Stimulated activated CD8-positive, alpha-beta memory T cell treated with anti-CD3 and anti-CD28 coated beads, Interleukin-15, amount 100 ng/mL, for 1 hour (primary cell): ENCODE results near the gene IL24.

Experiments
- DNase-seq: peaks from one replicate; pipeline ENCODE4 v3.0.0-alpha.2; 2020; ENCODE audit warnings: low read depth

The IL24 gene

GRCh38 chr1:206925106-206925736 is 28.0 kb downstream of the IL24 start:
- no peak for DNase-seq

- DNase-seq, result no peak
Observed at GRCh38 chr1:206926286-206926685, 29.0 kb downstream of the IL24 start.

DNA sequence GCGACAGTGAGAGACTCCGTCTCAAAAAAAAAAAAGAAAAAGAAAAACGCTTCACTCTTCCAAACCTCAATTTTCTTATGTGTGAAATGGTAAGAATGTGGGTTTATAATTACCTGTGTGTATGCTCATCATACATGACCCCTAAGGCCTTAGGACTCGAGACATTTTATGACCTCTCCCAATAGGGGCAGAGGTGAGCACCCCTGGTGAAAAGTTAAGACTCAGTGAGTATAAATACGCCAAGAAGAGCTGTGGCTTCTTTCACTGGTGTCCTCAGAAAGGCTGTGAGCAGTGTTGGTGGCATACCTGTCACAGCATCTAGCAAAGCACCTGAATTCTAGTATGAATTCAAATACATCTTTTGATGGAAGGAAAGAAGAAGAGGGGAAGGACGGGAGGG is 32.3 kb downstream of the IL24 start:
- DNase-seq, result no peak

DNA sequence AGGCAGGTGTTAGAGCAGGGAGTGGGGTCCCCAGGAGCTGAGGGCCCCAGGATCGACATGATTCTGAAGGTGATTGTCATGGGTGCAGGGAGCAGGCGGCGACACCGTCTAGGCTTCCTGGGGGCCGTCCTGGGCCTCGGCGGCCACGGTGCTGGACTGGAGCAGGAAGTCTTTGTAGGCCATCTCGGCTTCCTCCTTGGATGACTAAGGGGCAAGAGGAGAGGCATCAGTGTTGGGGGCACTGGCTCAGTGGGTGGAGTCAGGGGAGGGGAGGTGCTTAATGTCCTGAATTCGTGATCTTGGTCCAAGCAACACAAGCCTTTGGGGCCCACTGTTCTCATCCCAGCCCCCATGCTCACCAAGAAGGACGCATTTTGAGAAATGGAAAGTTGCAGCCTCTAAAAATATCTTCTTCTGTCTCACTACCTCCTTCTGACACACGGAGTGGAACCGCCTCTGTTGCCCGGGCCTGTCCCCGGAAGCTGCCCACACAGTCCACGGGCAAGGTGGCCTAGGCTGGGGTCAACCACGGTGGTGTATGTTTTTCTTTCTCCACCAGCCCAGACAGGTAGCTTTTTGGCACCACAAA is 33.1 kb downstream of the IL24 start:
- no peak for DNase-seq

DNA sequence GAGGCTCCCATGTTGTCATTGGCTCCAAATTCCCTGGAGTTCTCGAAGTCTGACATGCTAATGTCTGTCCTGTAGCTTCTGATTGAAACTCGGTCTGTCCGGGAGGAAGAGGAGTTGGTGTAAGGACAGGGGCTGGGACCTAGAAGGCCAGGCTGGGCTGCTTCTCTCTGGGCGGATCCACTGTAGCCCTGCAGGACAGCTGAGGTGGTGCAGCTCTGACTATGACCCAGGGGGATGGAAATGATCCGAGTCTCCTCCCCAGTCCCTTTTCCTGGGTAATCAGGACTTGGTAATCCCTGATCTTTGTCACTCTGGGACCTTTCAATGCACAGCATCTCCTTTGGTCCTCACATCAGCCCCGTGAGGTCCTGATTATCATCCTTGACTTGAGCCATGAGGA is 34.5 kb downstream of the IL24 start:
- DNase-seq, result no peak

GRCh38 chr1:206932177-206932576 is 34.9 kb downstream of the IL24 start:
- DNase-seq, result no peak

DNA sequence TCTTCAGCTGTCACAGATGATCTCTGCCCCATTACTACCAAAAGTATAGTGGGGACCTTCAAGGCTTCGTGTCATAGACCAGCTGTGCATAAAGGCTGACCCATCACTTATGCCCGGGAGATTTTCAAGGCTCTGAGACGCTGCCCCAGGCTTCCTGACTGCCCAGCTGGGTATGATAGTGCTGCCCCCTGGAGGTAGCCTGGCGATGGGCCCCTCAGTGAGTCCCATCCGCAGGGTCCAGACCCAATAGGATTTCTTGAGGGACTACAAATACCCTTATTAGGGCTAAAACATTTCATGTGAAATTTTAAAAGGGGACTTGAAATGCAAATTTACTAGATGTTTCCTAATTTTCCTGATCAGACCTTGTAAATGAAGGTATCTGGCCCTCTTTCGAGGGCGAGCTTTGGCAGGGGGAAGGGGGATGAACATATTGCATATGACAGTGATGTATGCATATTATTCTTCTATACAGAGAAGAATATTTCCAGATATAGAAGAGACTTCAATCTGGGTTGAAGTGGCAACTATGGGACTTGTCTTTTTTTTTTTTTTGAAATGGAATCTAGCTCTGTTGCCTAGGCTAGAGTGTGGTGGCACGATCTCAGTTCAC is 36.2 kb downstream of the IL24 start:
- DNase-seq, result peak; percentile 52

DNA sequence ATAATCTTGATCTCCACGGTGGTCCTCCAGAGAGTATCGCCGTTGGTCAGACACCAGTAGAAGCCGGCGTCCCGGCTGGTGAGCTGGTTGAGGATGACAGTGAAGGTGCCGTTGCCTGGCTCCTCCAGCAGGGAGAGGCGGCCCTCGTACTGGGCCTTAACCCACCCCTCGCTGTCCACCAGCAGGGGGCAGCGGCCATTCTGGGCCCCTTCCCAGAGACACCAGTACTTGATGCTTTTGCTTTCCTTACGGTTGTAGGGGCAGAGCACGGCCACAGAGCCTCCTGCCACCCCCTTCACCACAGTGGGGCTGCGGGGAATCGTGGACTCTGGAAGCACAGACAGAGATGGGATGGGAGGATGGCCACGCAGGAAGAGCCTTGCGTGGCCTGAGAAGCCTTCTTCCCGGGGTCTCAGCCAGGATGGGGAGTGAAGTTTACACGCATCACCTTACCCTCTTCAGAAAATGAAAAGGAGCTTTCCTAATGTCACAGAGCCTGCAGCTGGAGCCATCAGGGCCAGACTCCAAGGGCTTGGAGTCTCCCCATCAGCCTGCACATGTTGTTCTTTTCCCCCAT is 38.3 kb downstream of the IL24 start:
- no peak for DNase-seq

DNA sequence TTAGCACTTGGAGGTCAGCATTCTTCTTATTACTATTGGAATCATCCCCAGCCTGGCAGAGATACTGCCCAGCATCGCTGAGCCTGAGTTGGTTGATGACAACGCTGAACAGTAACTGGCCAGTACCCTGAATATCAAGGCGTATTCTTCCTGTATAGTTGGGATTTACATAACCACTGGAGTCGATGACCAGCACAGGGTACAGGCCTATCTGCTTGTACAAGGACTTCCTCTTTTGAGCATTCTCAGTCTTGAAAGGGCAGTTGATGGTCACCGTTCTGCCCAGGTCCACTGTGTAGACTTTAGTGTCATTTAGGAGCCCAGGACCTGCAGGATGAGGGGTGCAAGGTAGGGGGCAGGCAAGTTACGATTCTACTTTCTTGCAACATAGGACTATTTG is 40.2 kb downstream of the IL24 start:
- DNase-seq, result no peak

DNA sequence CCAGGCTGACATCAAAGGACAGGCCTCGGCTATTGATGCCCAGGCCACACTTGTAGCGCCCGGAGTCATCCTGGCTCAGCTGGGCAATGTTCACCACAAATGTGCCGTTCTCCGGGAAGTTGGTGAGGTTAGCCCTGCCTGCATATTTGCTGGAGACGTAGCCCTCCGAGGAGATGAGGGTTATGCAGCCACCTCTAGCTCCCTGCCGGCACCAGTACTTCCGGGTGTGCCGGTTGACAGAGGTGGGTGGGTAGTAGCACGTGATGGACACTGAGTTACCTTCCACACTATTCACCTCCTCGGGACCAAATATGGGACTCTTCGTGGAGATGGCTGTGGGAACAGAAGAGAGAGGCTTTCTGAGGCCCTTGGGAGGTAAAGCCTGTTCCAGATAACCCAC is 41.9 kb downstream of the IL24 start:
- DNase-seq, result no peak

- DNase-seq, result no peak
Observed at GRCh38 chr1:206939841-206940587, 42.8 kb downstream of the IL24 start.

DNA sequence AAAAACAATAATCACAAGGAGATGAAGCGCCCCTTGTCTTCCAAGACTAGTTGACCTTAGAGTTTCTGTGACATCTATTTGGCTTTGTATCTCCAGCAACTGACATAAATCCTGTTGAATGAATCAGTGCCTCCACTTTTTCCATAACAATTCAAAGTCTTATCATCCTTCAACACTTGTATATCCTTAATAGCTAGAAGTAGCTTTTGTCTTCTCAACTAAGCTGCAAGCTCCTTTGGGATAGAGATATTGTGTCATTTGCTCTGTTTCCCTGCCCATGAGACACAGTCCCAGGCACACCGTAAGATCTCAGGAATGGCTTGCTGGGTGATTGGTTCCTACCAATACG is 43.3 kb downstream of the IL24 start:
- no peak for DNase-seq

- no peak for DNase-seq
Observed at GRCh38 chr1:206941766-206942418, 44.6 kb downstream of the IL24 start.

DNA sequence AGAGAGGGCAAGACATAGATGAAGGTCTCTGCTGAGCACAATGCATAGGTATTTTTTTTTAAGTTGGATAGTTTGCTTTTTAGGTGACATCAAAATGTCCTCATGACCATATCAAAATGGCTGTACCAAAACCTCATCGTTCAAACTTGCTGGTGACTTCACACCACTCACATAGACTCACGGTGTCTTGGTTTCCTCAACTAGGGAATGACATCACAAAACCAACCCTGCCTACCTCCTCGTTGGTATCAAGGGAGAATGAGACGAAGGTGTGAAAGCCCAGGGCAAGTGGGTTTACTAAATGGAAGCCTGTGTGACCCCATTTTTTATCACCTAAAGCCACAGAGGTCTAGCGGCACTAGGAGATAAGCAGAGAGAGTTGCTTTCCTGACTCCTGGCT is 47.5 kb downstream of the IL24 start:
- no peak for DNase-seq

- no peak for DNase-seq
Observed at GRCh38 chr1:206945779-206946178, 48.5 kb downstream of the IL24 start.

GRCh38 chr1:206946261-206946660 is 49.0 kb downstream of the IL24 start, which contains the start of gene PIGR:
Gene PIGR, minus strand, starts transcription at chr1:206946466. Its CDS starts 5,935 bp downstream, at chr1:206940531.
- DNase-seq, result no peak

GRCh38 chr1:206947255-206947654 is 50.0 kb downstream of the IL24 start:
- DNase-seq, result no peak

- no peak for DNase-seq
Observed at GRCh38 chr1:206949208-206949607, 52.0 kb downstream of the IL24 start.

DNA sequence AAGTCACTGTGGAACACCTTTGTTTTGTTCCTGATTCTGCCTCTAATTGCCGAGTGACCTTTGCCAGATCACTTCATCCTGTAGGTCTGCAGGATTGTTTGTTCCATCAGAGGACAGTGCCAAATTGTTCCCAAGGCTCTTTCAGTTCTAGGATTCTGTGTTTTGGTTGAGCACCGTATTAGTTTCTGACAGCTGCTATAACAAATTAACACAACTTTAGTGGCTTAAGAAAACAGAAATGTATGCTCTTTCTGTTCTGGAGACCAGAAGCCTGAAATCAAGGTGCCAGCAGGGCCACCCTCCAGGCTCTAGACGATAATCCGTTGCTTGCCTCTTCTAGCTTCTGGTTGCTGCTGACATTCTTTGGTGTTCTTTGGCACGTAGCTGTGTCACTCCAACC is 52.4 kb downstream of the IL24 start:
- no peak for DNase-seq

- no peak for DNase-seq
Observed at GRCh38 chr1:206951318-206952100, 54.3 kb downstream of the IL24 start.

DNA sequence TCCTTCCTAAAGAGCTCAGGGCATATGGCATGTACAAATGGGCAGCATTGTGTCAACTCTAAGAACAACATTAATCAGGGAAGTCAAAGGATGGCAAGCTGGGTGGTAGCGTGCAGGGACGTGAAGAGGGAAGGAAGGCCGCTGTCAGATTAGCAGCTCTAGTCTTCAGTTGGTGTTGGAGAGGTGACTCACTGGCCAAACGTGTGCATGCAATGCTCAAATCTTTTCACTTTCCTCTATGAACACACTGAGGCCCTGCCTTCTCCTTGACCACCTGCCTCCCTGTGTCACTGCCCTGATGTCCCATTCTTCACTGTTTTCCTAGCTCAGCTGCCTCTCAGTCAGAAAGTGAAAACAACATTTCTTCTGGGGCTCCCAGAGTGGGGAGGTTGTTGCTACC is 54.9 kb downstream of the IL24 start:
- DNase-seq, result no peak
